ENCODE results near the gene IWS1.
"Not testable (repeated sequence)": the region's sequence is repeated elsewhere in the genome, so short reads cannot be mapped to it uniquely, and the experiment has no call there.

Gene IWS1

GRCh38 chr2:127453392-127454171, 72.7 kb downstream of the IWS1 start:
- no peak for DNase-seq

GRCh38 chr2:127453013-127453391, 73.3 kb downstream of the IWS1 start:
- no peak for DNase-seq

GRCh38 chr2:127452423-127452822, 73.9 kb downstream of the IWS1 start:
- not testable (repeated sequence) for DNase-seq

GRCh38 chr2:127451981-127452380, 74.3 kb downstream of the IWS1 start:
- DNase-seq: no peak

GRCh38 chr2:127449898-127450297, 76.4 kb downstream of the IWS1 start:
- DNase-seq: no peak

- no peak for DNase-seq
These were observed 76.9 kb downstream of the IWS1 start for GRCh38 chr2:127449414-127449813.

GRCh38 chr2:127448526-127448925, 77.8 kb downstream of the IWS1 start:
- no peak for DNase-seq

GRCh38 chr2:127439343-127439742, 86.9 kb downstream of the IWS1 start:
- no peak for DNase-seq

- no peak for DNase-seq
These were observed 88.2 kb downstream of the IWS1 start for GRCh38 chr2:127437781-127438726.

- DNase-seq: no peak
These were observed 89.2 kb downstream of the IWS1 start for GRCh38 chr2:127437056-127437455.

- DNase-seq: no peak
These were observed 91.8 kb downstream of the IWS1 start for GRCh38 chr2:127434515-127434914.

- DNase-seq: no peak
These were observed 94.8 kb downstream of the IWS1 start for GRCh38 chr2:127431408-127432023.

Data from NCI-H2107 (cell line).